ENCODE data around the gene METTL26. TPM values are rescaled to one million over a fixed set of nuclear protein-coding genes. Genes with fewer than 3 reads are reported as not detected.

The METTL26 gene
- total RNA-seq, 1 experiment from 2014 or later, result 132 TPM

Other genes with a start within 250 kb of the METTL26 start
- 142 and 186 TPM in 2 replicates for gene NME4, start 239.1 kb downstream of the METTL26 start, total RNA-seq (2014; rRNA removed)
- gene DECR2, start 234.4 kb downstream of the METTL26 start, total RNA-seq (2014; rRNA removed), result 18.8 and 22.6 TPM in 2 replicates
- gene RAB11FIP3, start 210.7 kb downstream of the METTL26 start, total RNA-seq (2014; rRNA removed), result 44.1 and 61.6 TPM in 2 replicates
- gene CAPN15, start 108.6 kb downstream of the METTL26 start, total RNA-seq (2014; rRNA removed), result 66.5 and 71.1 TPM in 2 replicates
- 0.06 TPM in 1 of 2 replicates, not detected in the other for gene PRR35, start 75.9 kb downstream of the METTL26 start, total RNA-seq (2014; rRNA removed)
- gene NHLRC4, start 69.3 kb downstream of the METTL26 start, total RNA-seq (2014; rRNA removed), result 0.11 TPM in 1 of 2 replicates, not detected in the other
- gene PIGQ, start 66.3 kb downstream of the METTL26 start, total RNA-seq (2014; rRNA removed), result 46.7 and 51.4 TPM in 2 replicates
- 11.9 and 13.3 TPM in 2 replicates for gene RAB40C, start 46.2 kb downstream of the METTL26 start, total RNA-seq (2014; rRNA removed)
- 0.06 TPM in 1 of 2 replicates, not detected in the other for gene WFIKKN1, start 5.3 kb downstream of the METTL26 start, total RNA-seq (2014; rRNA removed)
- gene MCRIP2, start 5.5 kb upstream of the METTL26 start, total RNA-seq (2014; rRNA removed), result 19.7 and 20.2 TPM in 2 replicates
- gene WDR90, start 13.1 kb upstream of the METTL26 start, total RNA-seq (2014; rRNA removed), result 23.4 and 29.1 TPM in 2 replicates
- 79.4 and 87.4 TPM in 2 replicates for gene RHOT2, start 31.8 kb upstream of the METTL26 start, total RNA-seq (2014; rRNA removed)
- gene RHBDL1, start 39.4 kb upstream of the METTL26 start, total RNA-seq (2014; rRNA removed), result 0.58 and 0.80 TPM in 2 replicates
- 287 and 383 TPM in 2 replicates for gene STUB1, start 44.1 kb upstream of the METTL26 start, total RNA-seq (2014; rRNA removed)
- 68.1 and 71.2 TPM in 2 replicates for gene JMJD8, start 48.0 kb upstream of the METTL26 start, total RNA-seq (2014; rRNA removed)
- 7.1 and 9.1 TPM in 2 replicates for gene WDR24, start 54.1 kb upstream of the METTL26 start, total RNA-seq (2014; rRNA removed)
- gene FBXL16, start 69.5 kb upstream of the METTL26 start, total RNA-seq (2014; rRNA removed), result 0.13 TPM in 1 of 2 replicates, not detected in the other
- 94.9 and 127 TPM in 2 replicates for gene METRN, start 78.8 kb upstream of the METTL26 start, total RNA-seq (2014; rRNA removed)
- gene ANTKMT, start 84.8 kb upstream of the METTL26 start, total RNA-seq (2014; rRNA removed), result 36.7 and 55.9 TPM in 2 replicates
- gene CCDC78, start 90.1 kb upstream of the METTL26 start, total RNA-seq (2014; rRNA removed), result 5.1 and 7.0 TPM in 2 replicates
- gene HAGHL, start 90.8 kb upstream of the METTL26 start, total RNA-seq (2014; rRNA removed), result 10.7 and 19.2 TPM in 2 replicates
- 29.0 and 31.9 TPM in 2 replicates for gene CIAO3, start 104.7 kb upstream of the METTL26 start, total RNA-seq (2014; rRNA removed)
- not detected in 2 replicates for gene MSLN, start 124.4 kb upstream of the METTL26 start, total RNA-seq (2014; rRNA removed)
- gene RPUSD1, start 152.1 kb upstream of the METTL26 start, total RNA-seq (2014; rRNA removed), result 46.0 and 56.6 TPM in 2 replicates
- 39.2 and 51.2 TPM in 2 replicates for gene CHTF18, start 152.3 kb upstream of the METTL26 start, total RNA-seq (2014; rRNA removed)
- not detected in 2 replicates for gene GNG13, start 164.4 kb upstream of the METTL26 start, total RNA-seq (2014; rRNA removed)